Activated CD8-positive, alpha-beta memory T cell treated with anti-CD3 and anti-CD28 coated beads for 36 hours (primary cell): ENCODE data around the gene RB1. TPM values are rescaled to one million over a fixed set of nuclear protein-coding genes. Genes with fewer than 3 reads are reported as not detected.

ENCODE experiments used
- CTCF ChIA-PET: fragments of 350-600 bp; sonication (Branson Sonifier 250); formaldehyde crosslinking; loops from one replicate; lab custom pipeline; 2021; ENCODE audit warnings: antibody characterized with exemption; lab: Charles Lee
- POLR2A ChIA-PET: fragments of 350-600 bp; sonication (Branson Sonifier 250); formaldehyde crosslinking; loops from one replicate; lab custom pipeline; 2021; ENCODE audit warnings: antibody characterized with exemption; lab: Charles Lee
- total RNA-seq, 2 experiments: library from RNA; stranded (reverse); gene quantifications; one replicate each; pipeline ENCODE4 v1.2.3, GENCODE V29; 2021

The RB1 gene
- total RNA-seq, 2 experiments from 2014 or later = 34.1 to 36.9 TPM

- POLR2A ChIA-PET = no interaction called here
- CTCF ChIA-PET = no interaction called here
These were observed 8.9 kb upstream of the RB1 start for GRCh38 chr13:48294653-48295052.

GRCh38 chr13:48295271-48295670 is 8.3 kb upstream of the RB1 start:
- CTCF ChIA-PET = no interaction called here
- POLR2A ChIA-PET = no interaction called here

- CTCF ChIA-PET = interaction anchor here (1.1 kb wide), 1 partner anchor 202 kb away, joined by 3 read pairs; the partner anchor contains the start of gene MED4
- POLR2A ChIA-PET = no interaction called here
These were observed 7.0 kb upstream of the RB1 start for GRCh38 chr13:48296528-48296927.

- ChIA-PET CTCF (interaction anchor here (1.1 kb wide), 1 partner anchor 203 kb away, joined by 3 read pairs; the partner anchor contains the start of gene MED4), POLR2A (no interaction called here)
These were observed 6.3 kb upstream of the RB1 start for GRCh38 chr13:48297131-48297786.

- ChIA-PET CTCF (interaction anchor here (1.1 kb wide), 1 partner anchor 12 kb away, joined by 3 read pairs; no protein-coding TSS in a partner anchor), POLR2A (no interaction called here)
These were observed 4.0 kb upstream of the RB1 start for GRCh38 chr13:48299591-48299990.

- ChIA-PET POLR2A (interaction anchor here (0.5 to 1.3 kb wide), 3 partner anchors 16 to 70 kb away, joined by 4 to 7 read pairs (median 7); partner anchors contain the start of gene ITM2B), CTCF (interaction anchor here (1.0 to 1.8 kb wide), 2 partner anchors 208 to 375 kb away, joined by 4 read pairs; no protein-coding TSS in a partner anchor)
These were observed 636 bp upstream of the RB1 start for GRCh38 chr13:48302871-48303358.

- CTCF ChIA-PET = interaction anchor here (1.8 kb wide), 1 partner anchor 209 kb away, joined by 4 read pairs; no protein-coding TSS in a partner anchor
These were observed 759 bp downstream of the RB1 start for GRCh38 chr13:48304143-48304876.

GRCh38 chr13:48311223-48311622 is 7.7 kb downstream of the RB1 start:
- CTCF ChIA-PET = no interaction called here
- POLR2A ChIA-PET = interaction anchor here (0.8 kb wide), 1 partner anchor 9 kb away, joined by 3 read pairs; no protein-coding TSS in a partner anchor

More at GRCh38 chr13:48304143-48304876, 759 bp downstream of the RB1 start:
- POLR2A ChIA-PET = no interaction called here

GRCh38 chr13:48315969-48316650 is 12.6 kb downstream of the RB1 start:
- CTCF ChIA-PET = no interaction called here

GRCh38 chr13:48316826-48317510 is 13.4 kb downstream of the RB1 start:
- ChIA-PET POLR2A (no interaction called here), CTCF (interaction anchor here (0.6 kb wide), 1 partner anchor 418 kb away, joined by 3 read pairs; no protein-coding TSS in a partner anchor)

More at GRCh38 chr13:48315969-48316650, 12.6 kb downstream of the RB1 start:
- POLR2A ChIA-PET = no interaction called here

GRCh38 chr13:48317511-48318376 is 14.2 kb downstream of the RB1 start:
- CTCF ChIA-PET = interaction anchor here (1.1 kb wide), 1 partner anchor 262 kb away, joined by 5 read pairs; no protein-coding TSS in a partner anchor

GRCh38 chr13:48318377-48318811 is 14.8 kb downstream of the RB1 start:
- POLR2A ChIA-PET = interaction anchor here (1.2 kb wide), 1 partner anchor 16 kb away, joined by 4 read pairs; no protein-coding TSS in a partner anchor

More at GRCh38 chr13:48317511-48318376, 14.2 kb downstream of the RB1 start:
- POLR2A ChIA-PET = interaction anchor here (1.2 kb wide), 1 partner anchor 15 kb away, joined by 4 read pairs; no protein-coding TSS in a partner anchor

GRCh38 chr13:48318821-48319511 is 15.4 kb downstream of the RB1 start:
- ChIA-PET CTCF (interaction anchor here (1.1 kb wide), 1 partner anchor 261 kb away, joined by 5 read pairs; no protein-coding TSS in a partner anchor), POLR2A (interaction anchor here (1.2 kb wide), 1 partner anchor 17 kb away, joined by 4 read pairs; no protein-coding TSS in a partner anchor)

More at GRCh38 chr13:48318377-48318811, 14.8 kb downstream of the RB1 start:
- CTCF ChIA-PET = interaction anchor here (1.1 kb wide), 1 partner anchor 261 kb away, joined by 5 read pairs; no protein-coding TSS in a partner anchor

GRCh38 chr13:48319531-48320398 is 16.2 kb downstream of the RB1 start:
- ChIA-PET POLR2A (interaction anchor here (0.7 to 1.2 kb wide), 3 partner anchors 9 to 224 kb away, joined by 3 to 4 read pairs (median 3); no protein-coding TSS in a partner anchor), CTCF (no interaction called here)

- ChIA-PET POLR2A (interaction anchor here (0.7 to 1.2 kb wide), 3 partner anchors 9 to 225 kb away, joined by 3 to 4 read pairs (median 3); no protein-coding TSS in a partner anchor), CTCF (no interaction called here)
These were observed 16.8 kb downstream of the RB1 start for GRCh38 chr13:48320399-48320790.
